Liver (tissue), 3 donors: ENCODE data around the gene LRRC75B.

Experiments used
- ATF3 ChIP-seq: IDR thresholded peaks from 2 replicates; pipeline ENCODE4 v1.6.1; 2016; ENCODE audit warnings: antibody characterized with exemption
- CTCF ChIP-seq: fragments of 150-350 bp; IDR thresholded peaks from 2 replicates; pipeline ENCODE4 v1.5.1; 2017; ENCODE audit warnings: improper control_type of control experiment, low read depth, low read length; ENCODE audit not compliant: missing input control
- FOXA1 ChIP-seq: IDR thresholded peaks from 2 replicates; pipeline ENCODE4 v1.6.1; 2016; ENCODE audit warnings: antibody characterized with exemption
- GABPA ChIP-seq, 2 donors: IDR thresholded peaks in 1 of 2; conservative IDR thresholded peaks in 1 of 2; 2 replicates each; pipeline ENCODE4 v1.6.1; 2016; ENCODE audit warnings: antibody characterized with exemption in 2 of 2, mild to moderate bottlenecking in 1 of 2, moderate library complexity in 1 of 2
- JUND ChIP-seq, 2 donors: IDR thresholded peaks; 2 replicates each; pipeline ENCODE4 v1.6.1; 2016; ENCODE audit warnings: antibody characterized with exemption in 2 of 2
- RAD21 ChIP-seq, 2 donors: IDR thresholded peaks; 2 replicates each; pipeline ENCODE4 v1.6.1; 2016; ENCODE audit warnings: antibody characterized with exemption in 2 of 2, mild to moderate bottlenecking in 2 of 2
- REST ChIP-seq: IDR thresholded peaks from 2 replicates; pipeline ENCODE4 v1.6.1; 2016; ENCODE audit warnings: antibody characterized with exemption, mild to moderate bottlenecking
- SP1 ChIP-seq: IDR thresholded peaks from 2 replicates; pipeline ENCODE4 v1.6.1; 2018; ENCODE audit warnings: antibody characterized with exemption, mild to moderate bottlenecking
- YY1 ChIP-seq: IDR thresholded peaks from 2 replicates; pipeline ENCODE4 v1.6.1; 2016; ENCODE audit warnings: antibody characterized with exemption, mild to moderate bottlenecking
- donor health status: healthy.
- donor health status: healthy.

GRCh38 chr22:24592851-24593558, at the start of gene LRRC75B:
- TF ChIP-seq CTCF: no peak
- TF ChIP-seq REST: peak; percentile 47
- TF ChIP-seq JUND (IDR thresholded peaks at IDR 0.05): peak in 1 of 2 donors; percentile 29
- no peak for TF ChIP-seq FOXA1
- no peak for TF ChIP-seq ATF3
- TF ChIP-seq YY1: peak; percentile 46
- TF ChIP-seq RAD21 (IDR thresholded peaks at IDR 0.05): peak in 1 of 2 donors; percentile 54
- peak; percentile 64 for TF ChIP-seq SP1
- no peak for TF ChIP-seq GABPA (IDR thresholded peaks at IDR 0.05 in 1 of 2, conservative IDR thresholded peaks at IDR 0.05 in 1 of 2)
